Measurements from ENCODE around the gene SELE. TPM values are rescaled to one million over a fixed set of nuclear protein-coding genes. Genes with fewer than 3 reads are reported as not detected.

SELE gene
- total RNA-seq = not detected in 2 replicates

GRCh38 chr1:169733924-169734323 is at the start of gene SELE:
TSS of gene SELE (minus strand) at chr1:169734079. CDS start at chr1:169733612, 467 bp downstream.

GRCh38 chr1:169711469-169712308 is 22.2 kb downstream of the SELE start, which contains the start of gene SELL:
TSS of gene SELL (minus strand) at chr1:169711620. CDS start at chr1:169711498, 122 bp downstream.

Other genes with a start within 250 kb of the SELE start
- 7.8 and 8.7 TPM in 2 replicates for gene SLC19A2, start 248.1 kb downstream of the SELE start, total RNA-seq
- gene F5, start 147.6 kb downstream of the SELE start, total RNA-seq = not detected in 2 replicates
- gene SELP, start 104.0 kb downstream of the SELE start, total RNA-seq = not detected in 2 replicates
- not detected in 2 replicates for gene SELL, start 22.5 kb downstream of the SELE start, total RNA-seq
- 2.5 and 5.2 TPM in 2 replicates for gene METTL18, start 60.8 kb upstream of the SELE start, total RNA-seq
- gene SCYL3, start 159.8 kb upstream of the SELE start, total RNA-seq = 4.4 and 5.5 TPM in 2 replicates

Data from hair follicular keratinocyte (primary cell).